Measurements from ENCODE around the gene FUT8.
"Not testable (repeated sequence)": the region's sequence is repeated elsewhere in the genome, so short reads cannot be mapped to it uniquely, and the experiment has no call there.

Gene FUT8

GRCh38 chr14:65419593-65420252 lies 7.2 kb downstream of the FUT8 start:
- DNase-seq: no peak

GRCh38 chr14:65421201-65421981 lies 8.9 kb downstream of the FUT8 start:
- DNase-seq: no peak

GRCh38 chr14:65422088-65422834 lies 9.7 kb downstream of the FUT8 start:
- no peak for DNase-seq

- no peak for DNase-seq
These were observed 11.5 kb downstream of the FUT8 start for GRCh38 chr14:65423982-65424381.

GRCh38 chr14:65424531-65424930 lies 12.0 kb downstream of the FUT8 start:
- no peak for DNase-seq

GRCh38 chr14:65425885-65426284 lies 13.4 kb downstream of the FUT8 start:
- no peak for DNase-seq

GRCh38 chr14:65426902-65427301 lies 14.4 kb downstream of the FUT8 start:
- not testable (repeated sequence) for DNase-seq

- DNase-seq: no peak
These were observed 16.2 kb downstream of the FUT8 start for GRCh38 chr14:65428691-65429090.

- DNase-seq: no peak
These were observed 17.2 kb downstream of the FUT8 start for GRCh38 chr14:65429757-65430156.

GRCh38 chr14:65431245-65431644 lies 18.7 kb downstream of the FUT8 start:
- no peak for DNase-seq

- no peak for DNase-seq
These were observed 19.4 kb downstream of the FUT8 start for GRCh38 chr14:65431951-65432350.

GRCh38 chr14:65432361-65432948 lies 19.9 kb downstream of the FUT8 start:
- no peak for DNase-seq

GRCh38 chr14:65433157-65433556 lies 20.6 kb downstream of the FUT8 start:
- DNase-seq: no peak

GRCh38 chr14:65433646-65434045 lies 21.1 kb downstream of the FUT8 start:
- DNase-seq: no peak

- DNase-seq: no peak
These were observed 21.8 kb downstream of the FUT8 start for GRCh38 chr14:65434216-65434850.

GRCh38 chr14:65438266-65438933 lies 25.9 kb downstream of the FUT8 start:
- no peak for DNase-seq

- no peak for DNase-seq
These were observed 26.6 kb downstream of the FUT8 start for GRCh38 chr14:65439117-65439516.

- no peak for DNase-seq
These were observed 27.7 kb downstream of the FUT8 start for GRCh38 chr14:65440230-65440629.

GRCh38 chr14:65444230-65444629 lies 31.7 kb downstream of the FUT8 start:
- DNase-seq: no peak

- no peak for DNase-seq
These were observed 33.6 kb downstream of the FUT8 start for GRCh38 chr14:65446159-65446558.

- DNase-seq: no peak
These were observed 37.1 kb downstream of the FUT8 start for GRCh38 chr14:65449647-65450046.

- DNase-seq: no peak
These were observed 41.4 kb downstream of the FUT8 start for GRCh38 chr14:65453807-65454480.

Measured in KG1 (cell line).